K562 (cell line): ENCODE data around the gene APOC1. TPM values are rescaled to one million over a fixed set of nuclear protein-coding genes. Genes with fewer than 3 reads are reported as not detected.
A peak's percentile ranks its signal among the peaks of the same experiment; 100 is the strongest.

Experiments
- BCL6 ChIP-seq: fragments of 250-450 bp; sonication (Bioruptor Pico); IDR thresholded peaks from 2 replicates; pipeline ENCODE4 v1.4.0; 2020
- BDP1 ChIP-seq: IDR thresholded peaks from 3 replicates; pipeline ENCODE4 v1.6.1; 2011; ENCODE audit not compliant: insufficient read length, insufficient read depth
- DMBX1 ChIP-seq: fragments of 250-450 bp; sonication (Bioruptor Pico); IDR thresholded peaks from 2 replicates; pipeline ENCODE4 v1.8.0; 2022; ENCODE audit warnings: inconsistent platforms, mild to moderate bottlenecking, moderate library complexity, borderline replicate concordance
- E2F3 ChIP-seq: fragments of 250-450 bp; sonication (Bioruptor Pico); IDR thresholded peaks from 2 replicates; pipeline ENCODE4 v1.4.0; 2020; ENCODE audit warnings: mild to moderate bottlenecking
- ESRRB ChIP-seq: fragments of 250-450 bp; sonication (Bioruptor Pico); IDR thresholded peaks from 2 replicates; pipeline ENCODE4 v1.5.0; 2020; ENCODE audit warnings: mild to moderate bottlenecking, moderate library complexity, borderline replicate concordance
- GTF2F1 ChIP-seq: IDR thresholded peaks from 2 replicates; pipeline ENCODE4 v1.6.1; 2011; ENCODE audit warnings: low read depth, low read length, improper control_type of control experiment
- HIVEP1 ChIP-seq: fragments of 250-450 bp; sonication (Bioruptor Pico); IDR thresholded peaks from 2 replicates; pipeline ENCODE4 v1.4.0; 2020; ENCODE audit warnings: mild to moderate bottlenecking
- MTA3 ChIP-seq: fragments of 450-650 bp; formaldehyde crosslinking; IDR thresholded peaks from 2 replicates; pipeline ENCODE4 v1.6.1; 2017; ENCODE audit warnings: mild to moderate bottlenecking, borderline replicate concordance
- NFIX ChIP-seq: fragments of 250-450 bp; sonication (Bioruptor Pico); IDR thresholded peaks from 2 replicates; pipeline ENCODE4 v1.4.0; 2020; ENCODE audit warnings: low read depth, mild to moderate bottlenecking, moderate library complexity
- NR4A1 ChIP-seq, 2 experiments: fragments of 250-450 bp in 1 of 2; fragments of 450-650 bp in 1 of 2; sonication (Bioruptor Pico) in 1 of 2; IDR thresholded peaks; 2 replicates each; pipeline versions ENCODE4 v1.4.0 to v1.6.1; 2016 to 2020; ENCODE audit warnings: mild to moderate bottlenecking in 2 of 2, missing compliant biosample characterization in 1 of 2, missing genetic modification characterization in 1 of 2, moderate library complexity in 1 of 2
- PHB ChIP-seq: fragments of 250-450 bp; sonication (Bioruptor Pico); IDR thresholded peaks from 2 replicates; pipeline ENCODE4 v1.5.0; 2021
- RBBP5 ChIP-seq: fragments of 200-600 bp; sonication (generic); IDR thresholded peaks from 2 replicates; pipeline ENCODE4 v1.6.1; 2012; ENCODE audit warnings: borderline replicate concordance, mild to moderate bottlenecking, low read length, control low read depth, inconsistent platforms; ENCODE audit not compliant: insufficient read depth, poor library complexity, severe bottlenecking
- RBM15 ChIP-seq: fragments of 200-400 bp; formaldehyde crosslinking; IDR thresholded peaks from 2 replicates; pipeline ENCODE4 v1.6.1; 2018; ENCODE audit warnings: mild to moderate bottlenecking, low read length, moderate library complexity; ENCODE audit not compliant: insufficient read depth
- SAFB2 ChIP-seq: fragments of 200-400 bp; formaldehyde crosslinking; IDR thresholded peaks from 2 replicates; pipeline ENCODE4 v1.6.1; 2018; ENCODE audit warnings: borderline replicate concordance, low read length, low read depth, moderate library complexity; ENCODE audit not compliant: severe bottlenecking
- ZNF717 ChIP-seq: fragments of 250-450 bp; sonication (Bioruptor Pico); IDR thresholded peaks from 2 replicates; pipeline ENCODE4 v1.5.0; 2021
- ZNF778 ChIP-seq: fragments of 450-650 bp; formaldehyde crosslinking; IDR thresholded peaks from 2 replicates; pipeline ENCODE4 v1.4.0; 2020; ENCODE audit warnings: mild to moderate bottlenecking, moderate library complexity
- polyA plus RNA-seq, 8 experiments: library from polyadenylated mRNA; depleted of rRNA in 4 of 8; stranded (reverse) in 5 of 8; unstranded in 3 of 8; fragments of >200 nt; fragmentation: Nextera tagmentation in 2 of 8; fragmentation: Illumina TruSeq in 1 of 8; extraction: Ambion mirVana in 2 of 8; extraction: Trizol in 1 of 8; gene quantifications; 2 replicates each; pipeline versions ENCODE4 v1.2.1 to v1.2.3, GENCODE V29; 2011 to 2014; ENCODE audit warnings: inconsistent platforms in 1 of 8, missing spikeins in 1 of 8
- total RNA-seq, 7 experiments: library from RNA; depleted of rRNA in 6 of 7; stranded (reverse); fragments of >200 nt in 6 of 7; fragmentation: Illumina TruSeq in 2 of 7; extraction: Trizol in 2 of 7; gene quantifications; 2 replicates each; pipeline versions ENCODE4 v1.2.1 to v1.2.3, GENCODE V29; 2011 to 2021; ENCODE audit warnings: low replicate concordance in 1 of 7
- TF ChIP-seq, protein P1 (sequence below), 2 experiments: fragments of 200-800 bp in 1 of 2; sonication (Bioruptor generic) in 1 of 2; sonication (generic) in 1 of 2; formaldehyde crosslinking in 1 of 2; IDR thresholded peaks in 1 of 2; conservative IDR thresholded peaks in 1 of 2; 2 replicates each; pipeline versions ENCODE4 v1.5.0 to v1.6.1; 2016 to 2020; ENCODE audit warnings: missing compliant biosample characterization in 1 of 2, missing genetic modification characterization in 1 of 2, missing genetic modification reagents in 1 of 2
- TF ChIP-seq, protein P2 (sequence below): fragments of 450-650 bp; formaldehyde crosslinking; IDR thresholded peaks from 2 replicates; pipeline ENCODE4 v1.4.0; 2020; ENCODE audit warnings: mild to moderate bottlenecking, moderate library complexity
- TF ChIP-seq, protein P3 (sequence below): sonication (generic); formaldehyde crosslinking; IDR thresholded peaks from 2 replicates; pipeline ENCODE4 v1.9.0; 2022; ENCODE audit warnings: mild to moderate bottlenecking, missing genetic modification reagents
- TF ChIP-seq, protein P4 (sequence below): fragments of 450-650 bp; IDR thresholded peaks from 2 replicates; pipeline ENCODE4 v1.6.1; 2016; ENCODE audit warnings: low read depth, mild to moderate bottlenecking, moderate library complexity
- TF ChIP-seq, protein P5 (sequence below), 2 experiments: fragments of 450-650 bp; conservative IDR thresholded peaks; 2 replicates each; pipeline ENCODE4 v1.6.1; 2017; ENCODE audit warnings: mild to moderate bottlenecking in 2 of 2, moderate library complexity in 2 of 2

APOC1 gene
- total and polyA plus RNA-seq, 9 of the 15 experiments (the other 6 are each of a cell fraction or from before 2014, with no cell fraction given) = 115 to 408 (median 220) TPM

DNA sequence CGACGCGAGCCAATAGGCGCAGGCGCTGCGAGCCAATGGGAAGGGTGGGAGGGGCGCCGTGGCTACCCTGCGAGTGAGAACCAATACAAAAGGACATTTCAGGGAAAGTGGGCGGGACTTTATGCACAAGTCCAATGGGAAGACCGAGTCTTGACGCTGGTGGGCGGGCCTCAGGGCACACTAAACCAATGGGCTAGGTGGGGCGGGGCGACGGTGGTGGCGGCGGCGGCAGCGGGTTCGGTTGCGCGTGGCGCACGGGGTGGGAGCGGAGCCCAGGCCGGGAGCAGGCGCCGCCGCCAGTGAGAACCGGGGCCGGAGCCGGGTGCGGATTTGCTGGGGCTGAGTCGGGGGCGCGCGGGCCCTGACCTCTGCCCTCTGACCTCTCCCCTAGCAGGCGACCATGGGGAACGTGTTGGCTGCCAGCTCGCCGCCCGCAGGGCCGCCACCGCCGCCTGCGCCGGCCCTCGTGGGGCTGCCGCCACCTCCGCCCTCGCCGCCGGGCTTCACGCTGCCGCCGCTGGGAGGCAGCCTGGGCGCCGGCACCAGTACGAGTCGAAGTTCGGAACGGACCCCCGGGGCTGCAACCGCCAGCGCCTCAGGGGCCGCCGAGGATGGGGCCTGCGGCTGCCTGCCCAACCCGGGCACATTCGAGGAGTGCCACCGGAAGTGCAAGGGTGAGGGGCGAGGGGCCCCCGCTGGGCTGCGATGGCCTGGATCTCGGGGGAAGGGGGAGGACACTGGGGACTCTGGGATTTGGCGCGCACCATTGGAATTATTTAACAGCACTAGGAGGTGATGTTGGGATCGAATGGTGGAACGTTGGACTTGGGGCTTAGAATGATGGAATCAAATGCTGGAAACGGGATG, 23.2 kb upstream of the APOC1 start, which contains the start of gene TOMM40 (continued):
- TF ChIP-seq, protein P1, sequence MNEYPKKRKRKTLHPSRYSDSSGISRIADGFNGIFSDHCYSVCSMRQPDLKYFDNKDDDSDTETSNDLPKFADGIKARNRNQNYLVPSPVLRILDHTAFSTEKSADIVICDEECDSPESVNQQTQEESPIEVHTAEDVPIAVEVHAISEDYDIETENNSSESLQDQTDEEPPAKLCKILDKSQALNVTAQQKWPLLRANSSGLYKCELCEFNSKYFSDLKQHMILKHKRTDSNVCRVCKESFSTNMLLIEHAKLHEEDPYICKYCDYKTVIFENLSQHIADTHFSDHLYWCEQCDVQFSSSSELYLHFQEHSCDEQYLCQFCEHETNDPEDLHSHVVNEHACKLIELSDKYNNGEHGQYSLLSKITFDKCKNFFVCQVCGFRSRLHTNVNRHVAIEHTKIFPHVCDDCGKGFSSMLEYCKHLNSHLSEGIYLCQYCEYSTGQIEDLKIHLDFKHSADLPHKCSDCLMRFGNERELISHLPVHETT (CRISPR knock-in tag; conservative IDR thresholded peaks at IDR 0.05 in 1 of 2, IDR thresholded peaks at IDR 0.05 in 1 of 2) = peak in 1 of 2 experiments; percentile 88; a peak in 1 of 4 replicates
- no peak for TF ChIP-seq ESRRB
- TF ChIP-seq, protein P2, sequence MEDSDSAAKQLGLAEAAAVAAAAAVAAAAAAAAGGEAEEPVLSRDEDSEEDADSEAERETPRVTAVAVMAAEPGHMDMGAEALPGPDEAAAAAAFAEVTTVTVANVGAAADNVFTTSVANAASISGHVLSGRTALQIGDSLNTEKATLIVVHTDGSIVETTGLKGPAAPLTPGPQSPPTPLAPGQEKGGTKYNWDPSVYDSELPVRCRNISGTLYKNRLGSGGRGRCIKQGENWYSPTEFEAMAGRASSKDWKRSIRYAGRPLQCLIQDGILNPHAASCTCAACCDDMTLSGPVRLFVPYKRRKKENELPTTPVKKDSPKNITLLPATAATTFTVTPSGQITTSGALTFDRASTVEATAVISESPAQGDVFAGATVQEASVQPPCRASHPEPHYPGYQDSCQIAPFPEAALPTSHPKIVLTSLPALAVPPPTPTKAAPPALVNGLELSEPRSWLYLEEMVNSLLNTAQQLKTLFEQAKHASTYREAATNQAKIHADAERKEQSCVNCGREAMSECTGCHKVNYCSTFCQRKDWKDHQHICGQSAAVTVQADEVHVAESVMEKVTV (CRISPR knock-in tag) = no peak
- no peak for TF ChIP-seq DMBX1 (CRISPR knock-in tag)
- no peak for TF ChIP-seq NFIX (CRISPR knock-in tag)
- TF ChIP-seq, protein P3, sequence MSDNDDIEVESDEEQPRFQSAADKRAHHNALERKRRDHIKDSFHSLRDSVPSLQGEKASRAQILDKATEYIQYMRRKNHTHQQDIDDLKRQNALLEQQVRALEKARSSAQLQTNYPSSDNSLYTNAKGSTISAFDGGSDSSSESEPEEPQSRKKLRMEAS (CRISPR knock-in tag) = peak; percentile 48; the same call in 1 of the 2 replicates
- TF ChIP-seq ZNF717 = no peak
- TF ChIP-seq SAFB2 = no peak
- no peak for TF ChIP-seq HIVEP1 (CRISPR knock-in tag)
- TF ChIP-seq, protein P4, sequence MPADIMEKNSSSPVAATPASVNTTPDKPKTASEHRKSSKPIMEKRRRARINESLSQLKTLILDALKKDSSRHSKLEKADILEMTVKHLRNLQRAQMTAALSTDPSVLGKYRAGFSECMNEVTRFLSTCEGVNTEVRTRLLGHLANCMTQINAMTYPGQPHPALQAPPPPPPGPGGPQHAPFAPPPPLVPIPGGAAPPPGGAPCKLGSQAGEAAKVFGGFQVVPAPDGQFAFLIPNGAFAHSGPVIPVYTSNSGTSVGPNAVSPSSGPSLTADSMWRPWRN = no peak
- TF ChIP-seq PHB = no peak
- TF ChIP-seq GTF2F1 = 0 out of 2 replicates have a peak, but pooled peaks have one; percentile 40
- no peak for TF ChIP-seq BDP1
- no peak for TF ChIP-seq E2F3 (CRISPR knock-in tag)
- TF ChIP-seq MTA3 = no peak
- no peak for TF ChIP-seq BCL6
- no peak for TF ChIP-seq NR4A1 (CRISPR knock-in tag; IDR thresholded peaks at IDR 0.05)
- TF ChIP-seq NR4A1 (tag; IDR thresholded peaks at IDR 0.05) = no peak
- TF ChIP-seq, protein P5, sequence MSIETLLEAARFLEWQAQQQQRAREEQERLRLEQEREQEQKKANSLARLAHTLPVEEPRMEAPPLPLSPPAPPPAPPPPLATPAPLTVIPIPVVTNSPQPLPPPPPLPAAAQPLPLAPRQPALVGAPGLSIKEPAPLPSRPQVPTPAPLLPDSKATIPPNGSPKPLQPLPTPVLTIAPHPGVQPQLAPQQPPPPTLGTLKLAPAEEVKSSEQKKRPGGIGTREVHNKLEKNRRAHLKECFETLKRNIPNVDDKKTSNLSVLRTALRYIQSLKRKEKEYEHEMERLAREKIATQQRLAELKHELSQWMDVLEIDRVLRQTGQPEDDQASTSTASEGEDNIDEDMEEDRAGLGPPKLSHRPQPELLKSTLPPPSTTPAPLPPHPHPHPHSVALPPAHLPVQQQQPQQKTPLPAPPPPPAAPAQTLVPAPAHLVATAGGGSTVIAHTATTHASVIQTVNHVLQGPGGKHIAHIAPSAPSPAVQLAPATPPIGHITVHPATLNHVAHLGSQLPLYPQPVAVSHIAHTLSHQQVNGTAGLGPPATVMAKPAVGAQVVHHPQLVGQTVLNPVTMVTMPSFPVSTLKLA (conservative IDR thresholded peaks at IDR 0.05) = peak; percentile 70 to 89
- TF ChIP-seq RBM15 = no peak
- TF ChIP-seq ZNF778 (CRISPR knock-in tag) = no peak
- TF ChIP-seq RBBP5 = peak; percentile 91
